Activated CD4-positive, alpha-beta memory T cell treated with anti-CD3 and anti-CD28 coated beads, Interleukin-2, amount 10 ng/mL, durations not matched to agents 7 days and 5 days (primary cell): Measurements from ENCODE around the gene SLC16A11. TPM values are rescaled to one million over a fixed set of nuclear protein-coding genes. Genes with fewer than 3 reads are reported as not detected.

Source experiments
- CTCF ChIA-PET: fragments of 350-600 bp; sonication (Branson Sonifier 250); formaldehyde crosslinking; loops from one replicate; lab custom pipeline; 2021; ENCODE audit warnings: antibody characterized with exemption, inconsistent platforms; lab: Charles Lee
- POLR2A ChIA-PET: fragments of 350-600 bp; sonication (Branson Sonifier 250); formaldehyde crosslinking; loops from one replicate; lab custom pipeline; 2021; ENCODE audit warnings: antibody characterized with exemption; lab: Charles Lee
- DNase-seq: peaks from one replicate; pipeline ENCODE4 v3.0.0-alpha.2; 2020
- H3K27ac Mint-ChIP-seq: one replicate; pipeline ENCODE4 v1.8.0; 2021; ENCODE audit warnings: mild to moderate bottlenecking, mixed read lengths
- H3K27me3 Mint-ChIP-seq: one replicate; pipeline ENCODE4 v1.8.0; 2021; ENCODE audit warnings: mixed read lengths
- H3K36me3 Mint-ChIP-seq: one replicate; pipeline ENCODE4 v1.8.0; 2021; ENCODE audit warnings: low read depth, mixed read lengths
- H3K4me1 Mint-ChIP-seq: one replicate; pipeline ENCODE4 v1.8.0; 2021; ENCODE audit warnings: mixed read lengths
- H3K4me3 Mint-ChIP-seq: one replicate; pipeline ENCODE4 v1.8.0; 2021; ENCODE audit warnings: mild to moderate bottlenecking, mixed read lengths
- H3K9me3 Mint-ChIP-seq: one replicate; pipeline ENCODE4 v1.8.0; 2021; ENCODE audit warnings: mixed read lengths
- total RNA-seq, 2 experiments: library from RNA; stranded (reverse); gene quantifications; one replicate each; pipeline ENCODE4 v1.2.3, GENCODE V29; 2021

Gene SLC16A11
- total RNA-seq, 2 experiments from 2014 or later = 0.35 to 0.73 TPM

GRCh38 chr17:7021993-7022778 is 21.7 kb downstream of the SLC16A11 start:
- H3K9me3 Mint-ChIP-seq = no peaks in the 10 kb centered on the region

GRCh38 chr17:7020894-7021664 is 22.8 kb downstream of the SLC16A11 start:
- H3K27ac Mint-ChIP-seq = no peak overlapping the region
- H3K4me3 Mint-ChIP-seq = peak overlapping the region; percentile 24
- H3K36me3 Mint-ChIP-seq = peaks cover 20% of the 10 kb centered on the region
- DNase-seq = no peak
- ChIA-PET CTCF (interaction anchor here (0.6 to 4.5 kb wide), 17 partner anchors 9 to 665 kb away, joined by 3 to 30 read pairs (median 7); partner anchors contain the start of genes RNASEK, SLC16A11 and SLC16A13), POLR2A (interaction anchor here (0.9 to 8.2 kb wide), 10 partner anchors 8 to 177 kb away, joined by 3 to 70 read pairs (median 5); partner anchors contain the start of genes RNASEK and SLC16A13)
- no peaks in the 10 kb centered on the region for H3K9me3 Mint-ChIP-seq
- H3K27me3 Mint-ChIP-seq = peaks cover 1% of the 10 kb centered on the region
- peaks cover 76% of the 10 kb centered on the region for H3K4me1 Mint-ChIP-seq

More at GRCh38 chr17:7021993-7022778, 21.7 kb downstream of the SLC16A11 start:
- CTCF ChIA-PET = interaction anchor here (0.6 to 4.5 kb wide), 19 partner anchors 8 to 664 kb away, joined by 3 to 30 read pairs (median 7); partner anchors contain the start of genes RNASEK, SLC16A11 and SLC16A13
- Mint-ChIP-seq H3K36me3 (peaks cover 10% of the 10 kb centered on the region), H3K27me3 (peaks cover 1% of the 10 kb centered on the region), H3K4me3 (peak overlapping the region; percentile 48), H3K4me1 (peaks cover 65% of the 10 kb centered on the region), H3K27ac (peak overlapping the region; percentile 54)
- POLR2A ChIA-PET = interaction anchor here (0.9 to 8.2 kb wide), 9 partner anchors 10 to 178 kb away, joined by 3 to 70 read pairs (median 5); partner anchors contain the start of genes RNASEK and SLC16A13
- peak; percentile 85 for DNase-seq

- Mint-ChIP-seq H3K27me3 (peaks cover 1% of the 10 kb centered on the region), H3K27ac (no peak overlapping the region), H3K9me3 (no peaks in the 10 kb centered on the region), H3K4me1 (peaks cover 84% of the 10 kb centered on the region), H3K4me3 (no peak overlapping the region), H3K36me3 (peaks cover 29% of the 10 kb centered on the region)
- ChIA-PET CTCF (interaction anchor here (1.7 to 3.4 kb wide), 5 partner anchors 16 to 109 kb away, joined by 6 to 30 read pairs (median 25); partner anchors contain the start of gene SLC16A13), POLR2A (interaction anchor here (0.6 to 8.2 kb wide), 4 partner anchors 7 to 17 kb away, joined by 3 to 70 read pairs (median 10); partner anchors contain the start of genes RNASEK and SLC16A13)
- no peak for DNase-seq
Measured at GRCh38 chr17:7019839-7020519, 23.9 kb downstream of the SLC16A11 start.

- peaks cover 31% of the 10 kb centered on the region for H3K36me3 Mint-ChIP-seq
- CTCF ChIA-PET = interaction anchor here (3.3 kb wide), 1 partner anchor 108 kb away, joined by 30 read pairs; no protein-coding TSS in a partner anchor
- H3K4me3 Mint-ChIP-seq = no peak overlapping the region
- H3K4me1 Mint-ChIP-seq = peaks cover 81% of the 10 kb centered on the region
- no peak overlapping the region for H3K27ac Mint-ChIP-seq
- H3K9me3 Mint-ChIP-seq = no peaks in the 10 kb centered on the region
- POLR2A ChIA-PET = interaction anchor here (0.6 to 0.7 kb wide), 2 partner anchors 10 to 18 kb away, joined by 3 read pairs; no protein-coding TSS in a partner anchor
- DNase-seq = no peak
- H3K27me3 Mint-ChIP-seq = peaks cover 1% of the 10 kb centered on the region
Measured at GRCh38 chr17:7019367-7019766, 24.5 kb downstream of the SLC16A11 start.

- ChIA-PET POLR2A (no interaction called here), CTCF (no interaction called here)
- H3K4me3 Mint-ChIP-seq = no peak overlapping the region
Measured at GRCh38 chr17:7018331-7018964, 25.4 kb downstream of the SLC16A11 start.

GRCh38 chr17:7017827-7018200 is 26.1 kb downstream of the SLC16A11 start:
- Mint-ChIP-seq H3K9me3 (no peaks in the 10 kb centered on the region), H3K4me1 (peaks cover 68% of the 10 kb centered on the region), H3K27ac (peak overlapping the region; percentile 98), H3K36me3 (peaks cover 42% of the 10 kb centered on the region), H3K4me3 (peak overlapping the region; percentile 37), H3K27me3 (no peaks in the 10 kb centered on the region)
- CTCF ChIA-PET = no interaction called here
- POLR2A ChIA-PET = interaction anchor here (0.7 kb wide), 1 partner anchor 18 kb away, joined by 3 read pairs; the partner anchor contains the start of gene SLC16A13
- peak; percentile 48 for DNase-seq

More at GRCh38 chr17:7018331-7018964, 25.4 kb downstream of the SLC16A11 start:
- no peaks in the 10 kb centered on the region for H3K9me3 Mint-ChIP-seq
- H3K27ac Mint-ChIP-seq = no peak overlapping the region
- no peaks in the 10 kb centered on the region for H3K27me3 Mint-ChIP-seq
- no peak for DNase-seq
- H3K4me1 Mint-ChIP-seq = peaks cover 74% of the 10 kb centered on the region
- H3K36me3 Mint-ChIP-seq = peaks cover 38% of the 10 kb centered on the region

GRCh38 chr17:7016886-7017826 is 26.7 kb downstream of the SLC16A11 start:
- POLR2A ChIA-PET = interaction anchor here (0.7 to 2.9 kb wide), 4 partner anchors 12 to 218 kb away, joined by 3 to 54 read pairs (median 18); partner anchors contain the start of genes DVL2 and SLC16A13
- Mint-ChIP-seq H3K9me3 (no peaks in the 10 kb centered on the region), H3K27me3 (no peaks in the 10 kb centered on the region), H3K36me3 (peaks cover 44% of the 10 kb centered on the region), H3K4me3 (peak overlapping the region; percentile 91), H3K27ac (peak overlapping the region; percentile 98), H3K4me1 (peaks cover 61% of the 10 kb centered on the region)
- no peak for DNase-seq
- CTCF ChIA-PET = interaction anchor here (1.5 to 2.0 kb wide), 3 partner anchors 14 to 106 kb away, joined by 6 to 7 read pairs (median 6); no protein-coding TSS in a partner anchor

GRCh38 chr17:7016418-7016817 is 27.5 kb downstream of the SLC16A11 start:
- Mint-ChIP-seq H3K4me1 (peaks cover 59% of the 10 kb centered on the region), H3K36me3 (peaks cover 49% of the 10 kb centered on the region), H3K4me3 (peak overlapping the region; percentile 91), H3K27me3 (no peaks in the 10 kb centered on the region), H3K27ac (peak overlapping the region; percentile 98), H3K9me3 (no peaks in the 10 kb centered on the region)
- ChIA-PET CTCF (interaction anchor here (1.0 to 2.0 kb wide), 5 partner anchors 15 to 106 kb away, joined by 3 to 9 read pairs (median 6); partner anchors contain the start of gene SLC16A13), POLR2A (interaction anchor here (0.8 to 2.9 kb wide), 7 partner anchors 8 to 375 kb away, joined by 3 to 54 read pairs (median 5); partner anchors contain the start of genes DVL2, KIAA0753, SLC16A13 and TXNDC17)
- no peak for DNase-seq

- Mint-ChIP-seq H3K36me3 (peaks cover 51% of the 10 kb centered on the region), H3K27ac (peak overlapping the region; percentile 98), H3K4me1 (peaks cover 58% of the 10 kb centered on the region), H3K9me3 (no peaks in the 10 kb centered on the region), H3K4me3 (peak overlapping the region; percentile 91), H3K27me3 (no peaks in the 10 kb centered on the region)
- POLR2A ChIA-PET = interaction anchor here (0.8 to 2.9 kb wide), 14 partner anchors 10 to 470 kb away, joined by 3 to 54 read pairs (median 4); partner anchors contain the start of genes C17orf100, DVL2, KIAA0753 and MED31
- CTCF ChIA-PET = interaction anchor here (0.5 to 2.0 kb wide), 13 partner anchors 8 to 904 kb away, joined by 3 to 9 read pairs (median 4); partner anchors contain the start of genes ACAP1 and SLC16A13
- peak; percentile 82 for DNase-seq
Measured at GRCh38 chr17:7014995-7015958, 28.6 kb downstream of the SLC16A11 start.
